Activated CD4-positive, alpha-beta T cell treated with anti-CD3 and anti-CD28 coated beads, Interleukin-2, amount 50 U/mL, for 48 hours (primary cell): Measurements from ENCODE around the gene C9orf40.

Source experiments
- DNase-seq, 2 experiments: peaks; one replicate each; pipeline ENCODE4 v3.0.0-alpha.2; 2020

C9orf40 gene

DNA sequence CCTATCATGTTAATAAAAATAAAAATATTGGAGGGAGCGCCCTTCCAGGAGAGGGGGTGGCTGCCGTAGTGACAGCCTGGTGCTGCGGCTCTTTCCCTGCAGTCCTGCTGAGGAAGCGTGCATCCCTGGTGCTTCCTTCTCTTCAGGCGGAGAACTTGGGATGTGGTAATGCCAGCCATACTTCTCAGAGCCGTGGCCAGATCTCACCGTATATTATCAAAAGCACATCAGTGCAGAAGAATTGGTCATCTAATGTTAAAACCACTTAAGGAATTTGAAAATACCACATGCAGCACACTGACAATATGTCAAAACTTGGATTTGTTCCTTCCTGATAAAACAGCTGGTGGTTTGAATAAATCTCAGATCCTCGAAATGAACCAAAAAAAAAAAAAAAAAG lies 17.7 kb downstream of the C9orf40 start:
- DNase-seq = no peak

DNA sequence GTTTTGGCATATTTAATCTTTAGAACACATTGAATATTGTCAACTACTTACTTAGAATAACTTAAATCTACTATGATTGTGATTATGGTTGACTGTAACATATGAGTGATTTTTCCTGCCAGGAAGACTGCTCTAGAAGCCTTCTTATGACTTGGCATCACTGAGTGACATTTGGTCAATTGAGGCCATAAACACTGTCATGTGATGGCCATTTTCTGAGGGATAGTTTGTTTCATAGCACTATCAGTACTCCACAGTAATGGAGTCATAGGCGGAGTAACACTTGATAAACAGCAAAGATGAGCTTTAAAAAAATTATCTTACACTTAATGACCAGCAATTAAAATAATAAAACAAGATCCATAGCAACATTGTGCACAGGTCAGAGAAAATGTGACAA lies 31.0 kb downstream of the C9orf40 start:
- DNase-seq = no peak

DNA sequence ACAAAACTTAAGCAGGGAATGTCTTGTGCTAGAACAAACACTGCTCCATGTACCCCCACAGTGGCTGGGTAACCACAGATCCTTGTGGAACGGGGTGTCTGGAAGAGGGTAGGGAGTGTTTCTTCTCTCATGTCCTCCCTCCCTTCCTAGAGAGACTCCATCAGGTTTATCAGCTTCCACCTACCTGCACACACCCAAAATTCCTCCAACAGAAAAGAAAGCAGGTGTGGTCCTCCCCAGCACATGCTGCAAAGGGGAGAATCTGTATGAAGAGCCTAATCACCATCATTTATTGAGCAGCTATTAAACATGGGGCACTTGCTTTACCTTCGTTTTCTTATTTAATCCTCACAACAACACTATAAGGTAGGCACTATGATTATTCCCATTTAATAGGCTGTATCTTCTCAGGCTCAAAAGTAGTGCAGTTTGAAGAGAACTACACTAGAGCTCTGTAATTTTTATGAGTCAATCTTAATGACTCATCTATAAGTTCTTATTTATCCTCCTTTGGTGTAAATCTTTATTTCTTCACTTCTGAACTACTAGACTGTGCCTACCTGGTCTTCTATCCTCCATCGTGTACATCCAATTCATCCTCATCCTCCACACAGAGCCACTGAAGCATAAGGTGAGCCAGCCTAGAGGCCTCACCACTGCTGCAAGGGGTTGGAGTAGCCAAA lies 31.6 kb downstream of the C9orf40 start:
- no peak for DNase-seq

DNA sequence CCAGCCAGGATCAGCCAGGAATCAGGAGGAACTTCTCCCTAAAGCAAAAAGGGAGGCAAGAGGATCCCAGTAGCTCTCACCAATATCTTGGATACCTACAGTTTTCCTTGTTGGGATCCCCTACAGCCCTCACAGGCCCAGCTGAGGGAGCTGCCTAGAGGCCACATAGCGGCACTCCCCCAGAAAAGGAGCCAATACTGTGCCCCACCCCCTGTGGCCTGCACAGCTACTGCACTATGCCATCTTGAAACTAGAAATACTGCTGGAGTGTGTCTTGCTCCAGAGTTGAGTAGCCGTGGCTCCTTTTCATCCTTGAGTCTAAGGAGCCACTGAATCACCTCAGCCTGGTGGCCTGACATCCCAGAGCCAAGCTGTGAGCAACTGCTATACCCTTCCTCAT lies 42.7 kb downstream of the C9orf40 start:
- no peak for DNase-seq

GRCh38 chr9:74908665-74909064 lies 44.0 kb downstream of the C9orf40 start:
- no peak for DNase-seq

DNA sequence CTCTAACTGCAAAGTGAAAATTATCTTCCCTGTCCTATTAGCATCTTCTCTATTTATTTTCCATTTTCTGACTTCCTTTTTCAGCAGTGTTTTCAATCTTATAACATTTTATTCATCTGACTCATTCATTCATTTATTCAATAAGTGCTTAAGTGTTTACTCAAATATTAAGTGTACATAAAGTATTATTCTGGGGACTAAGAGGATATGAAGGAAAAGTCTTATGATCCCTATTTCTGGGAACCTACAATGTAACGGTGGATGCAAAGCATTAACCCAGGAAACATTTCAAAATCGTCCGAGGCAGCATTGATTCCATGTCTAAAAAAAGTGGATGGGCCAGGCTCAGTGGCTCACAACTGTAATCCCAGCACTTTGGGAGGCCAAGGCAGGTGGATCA lies 45.6 kb downstream of the C9orf40 start:
- DNase-seq = no peak

DNA sequence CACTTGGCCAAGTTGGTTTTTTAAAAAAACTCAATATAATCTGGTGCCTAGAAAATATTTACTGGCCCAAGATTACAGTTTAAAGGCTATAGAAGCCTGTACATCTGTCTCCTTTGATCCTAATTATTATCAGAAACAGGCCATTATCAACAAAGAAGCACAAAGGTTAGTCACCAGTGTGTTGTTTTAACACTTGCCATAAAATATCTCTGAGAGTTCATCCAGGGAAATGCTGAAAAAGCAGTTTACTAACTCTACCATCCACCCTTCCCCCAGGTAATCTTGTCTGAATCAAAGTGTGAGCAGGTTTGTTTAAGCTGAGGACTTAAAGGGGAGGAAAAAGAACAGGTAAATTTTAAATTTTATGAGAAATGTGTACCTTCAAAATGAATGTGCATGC lies 51.7 kb downstream of the C9orf40 start:
- DNase-seq = no peak
